Activated effector memory CD4-positive, alpha-beta T cell treated with Interleukin-2 at 50 U/mL for 16 hours (primary cell): ENCODE results near the gene STRADB.
A peak's percentile ranks its signal among the peaks of the same experiment; 100 is the strongest.
"Not testable (repeated sequence)": the region's sequence is repeated elsewhere in the genome, so short reads cannot be mapped to it uniquely, and the experiment has no call there.

Experiments used
- DNase-seq: peaks from one replicate; pipeline ENCODE4 v3.0.0-alpha.2; 2020

STRADB gene, protein sequence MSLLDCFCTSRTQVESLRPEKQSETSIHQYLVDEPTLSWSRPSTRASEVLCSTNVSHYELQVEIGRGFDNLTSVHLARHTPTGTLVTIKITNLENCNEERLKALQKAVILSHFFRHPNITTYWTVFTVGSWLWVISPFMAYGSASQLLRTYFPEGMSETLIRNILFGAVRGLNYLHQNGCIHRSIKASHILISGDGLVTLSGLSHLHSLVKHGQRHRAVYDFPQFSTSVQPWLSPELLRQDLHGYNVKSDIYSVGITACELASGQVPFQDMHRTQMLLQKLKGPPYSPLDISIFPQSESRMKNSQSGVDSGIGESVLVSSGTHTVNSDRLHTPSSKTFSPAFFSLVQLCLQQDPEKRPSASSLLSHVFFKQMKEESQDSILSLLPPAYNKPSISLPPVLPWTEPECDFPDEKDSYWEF

DNA sequence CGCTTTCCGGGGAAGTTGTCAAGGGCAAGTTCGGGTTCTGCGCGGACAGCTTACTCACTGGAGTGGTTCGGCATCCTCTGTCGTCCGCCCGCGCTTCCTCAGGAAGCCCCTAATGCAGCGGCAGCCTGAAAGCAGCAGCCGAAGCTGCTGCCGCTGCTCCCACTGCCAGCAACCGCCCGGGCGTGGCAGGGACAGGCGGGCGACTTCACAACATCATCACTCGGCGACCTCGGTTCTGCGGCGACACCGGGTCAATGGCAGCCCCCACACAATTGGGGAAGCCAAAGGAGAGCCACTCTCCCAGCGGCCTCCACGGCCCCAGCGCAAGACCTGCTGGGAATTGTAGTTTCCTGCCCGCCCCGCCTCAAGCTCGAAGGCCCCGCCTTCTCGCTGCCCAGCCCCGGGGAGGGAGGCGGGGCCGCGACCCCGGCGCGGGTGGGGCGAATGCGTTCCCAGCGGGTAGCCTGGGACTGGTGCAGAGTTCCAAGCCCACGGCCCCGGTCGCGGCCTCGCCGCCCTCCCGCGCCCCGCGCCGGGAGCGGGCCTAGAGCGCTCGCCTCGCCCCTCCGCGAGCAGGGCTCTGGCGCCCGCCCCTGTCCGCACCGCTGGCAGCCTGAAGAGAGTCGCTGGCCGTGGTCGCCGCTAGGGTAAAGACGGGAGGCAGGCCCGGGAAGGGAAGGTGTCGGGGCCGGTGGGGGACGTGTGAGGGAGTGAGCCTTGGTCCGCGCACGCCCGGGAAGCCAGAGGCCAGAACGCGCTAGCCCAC is at the start of gene STRADB, which contains the start of gene TRAK2:
Gene STRADB (plus strand): TSS at position 449 of the 766 bp plus-strand sequence. CDS start 3,101 bp downstream, outside the sequence.
Gene TRAK2 (minus strand): TSS at position 167 of the 766 bp plus-strand sequence. CDS start 30,951 bp downstream, outside the sequence.
- peak; percentile 93 for DNase-seq

DNA sequence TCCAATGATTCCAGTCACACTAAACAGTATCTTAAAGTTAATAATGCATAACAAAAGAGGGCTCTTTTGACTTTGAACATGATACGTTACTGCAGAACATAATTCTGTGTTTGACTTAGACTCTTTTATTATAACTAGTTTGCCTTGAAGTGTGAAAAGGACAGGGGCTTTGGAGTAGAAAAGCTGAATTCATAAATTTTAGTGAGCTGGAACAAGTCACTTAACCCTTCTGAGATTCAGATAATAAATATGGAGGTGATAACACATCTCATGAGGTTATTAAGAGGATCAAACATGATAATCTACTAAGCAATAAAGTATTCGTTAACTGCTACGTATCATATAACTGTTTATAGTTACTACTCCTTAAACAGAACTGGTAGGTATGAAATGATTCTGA is 49.7 kb upstream of the STRADB start:
- no peak for DNase-seq

DNA sequence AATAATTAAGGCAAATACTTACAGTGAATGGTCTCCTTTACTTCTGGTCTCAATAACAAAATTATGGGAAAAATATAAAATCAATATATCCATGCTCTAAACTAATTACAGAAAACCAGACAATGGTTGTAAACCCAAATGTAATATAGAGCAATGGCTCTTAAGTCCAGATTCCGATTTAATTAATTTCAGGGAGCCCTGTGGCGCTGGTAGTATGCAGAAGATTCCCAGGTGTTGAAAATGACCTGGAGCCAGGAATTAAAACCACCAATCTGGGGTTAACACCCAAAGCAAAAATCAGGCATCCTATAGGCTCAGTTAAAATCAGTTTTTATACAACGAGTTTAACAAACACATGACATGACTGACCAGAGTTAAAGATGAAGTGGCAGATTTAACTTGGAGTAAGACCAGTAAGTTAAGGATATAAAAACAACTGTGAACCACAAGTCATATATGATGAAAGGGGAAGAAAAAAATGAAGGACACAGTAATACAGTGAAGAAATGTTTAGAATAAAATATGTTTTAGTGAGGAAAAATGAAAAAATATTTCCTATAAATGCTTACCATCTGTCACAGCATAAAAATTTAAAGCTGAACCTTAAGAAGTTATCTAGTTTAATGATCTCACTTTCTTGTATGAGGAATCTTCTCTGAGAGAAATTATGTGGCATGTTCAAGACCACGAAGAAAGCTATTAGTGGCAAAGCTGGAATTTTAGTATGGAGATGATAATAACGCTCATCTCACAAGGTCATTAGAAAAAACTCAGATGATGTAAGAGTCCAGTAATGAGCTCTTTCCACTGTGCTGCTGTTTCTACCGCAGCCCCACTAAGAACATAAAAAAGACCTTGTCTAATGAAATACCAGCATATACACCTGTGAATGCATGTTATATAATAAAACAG is 48.6 kb upstream of the STRADB start:
- no peak for DNase-seq

DNA sequence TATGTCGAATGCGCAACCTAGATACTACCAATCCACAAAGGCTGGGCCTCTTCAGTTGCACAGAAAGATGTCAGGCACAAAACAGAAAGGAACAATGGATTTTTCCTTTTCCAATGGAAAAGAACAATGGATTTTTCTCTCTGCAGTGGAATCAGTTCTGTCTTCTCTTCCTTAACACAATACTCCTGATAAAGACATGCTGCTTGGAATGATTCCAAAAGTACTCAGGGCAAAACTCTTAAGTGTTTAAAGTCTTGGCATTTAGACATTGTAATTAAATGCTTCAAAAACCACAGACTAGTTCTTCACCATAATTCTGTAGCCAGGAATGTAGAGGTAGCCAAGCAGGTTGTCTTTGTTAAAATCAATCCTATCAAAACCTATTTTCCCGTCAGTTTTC is 47.7 kb upstream of the STRADB start:
- DNase-seq, result no peak

DNA sequence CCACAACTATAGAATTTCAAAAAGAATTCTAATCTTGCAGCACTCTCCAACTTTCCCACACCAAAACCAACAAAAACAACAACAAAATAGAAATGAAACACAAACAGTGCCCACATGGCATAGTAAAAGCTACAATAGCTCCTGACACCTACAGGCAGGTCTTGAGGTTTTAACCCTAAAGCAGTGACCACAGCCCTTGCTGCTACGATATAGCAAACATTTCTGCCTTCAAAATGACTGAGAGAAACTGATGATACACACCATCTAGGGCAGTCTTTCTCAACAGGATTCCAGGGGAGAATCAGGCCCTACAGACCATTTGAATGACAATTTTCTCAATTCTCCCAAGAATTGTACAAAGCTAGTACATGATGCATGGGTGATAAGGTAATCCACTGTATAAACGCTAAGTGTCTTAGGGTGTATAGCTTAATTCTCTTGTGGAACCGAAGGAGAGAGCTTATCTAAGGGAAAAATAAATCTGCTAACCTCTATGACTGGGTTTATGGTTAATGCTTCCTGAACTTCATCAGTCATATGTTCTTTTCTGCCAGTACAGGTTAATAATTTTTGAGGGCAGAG is 46.8 kb upstream of the STRADB start:
- DNase-seq, result no peak

DNA sequence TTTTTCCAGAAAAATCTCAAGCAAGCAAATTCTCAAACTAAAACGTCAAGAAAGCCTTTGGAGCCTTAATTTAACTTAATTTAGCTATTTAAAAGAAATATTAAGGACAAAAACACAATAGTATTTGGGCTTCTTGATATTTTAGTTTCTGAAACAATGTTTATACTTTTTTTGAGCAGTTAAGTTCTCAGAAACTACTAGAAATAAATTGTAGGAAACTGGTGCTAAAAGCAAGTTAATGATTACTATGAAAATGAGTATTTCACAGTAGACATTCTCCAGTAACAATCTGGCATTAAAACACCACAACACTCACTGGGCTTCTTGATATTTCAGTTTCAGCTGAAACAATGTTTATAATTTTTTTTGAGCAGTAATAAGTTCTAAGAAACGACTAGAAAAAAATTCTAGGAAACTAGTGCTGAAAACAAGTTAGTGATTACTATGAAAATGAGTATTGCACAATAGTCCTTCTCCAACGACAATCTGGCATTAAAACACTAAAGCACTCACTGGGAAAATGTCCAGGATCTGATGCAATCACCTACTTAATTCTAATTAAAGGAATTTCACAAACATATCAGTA is 45.4 kb upstream of the STRADB start:
- no peak for DNase-seq

DNA sequence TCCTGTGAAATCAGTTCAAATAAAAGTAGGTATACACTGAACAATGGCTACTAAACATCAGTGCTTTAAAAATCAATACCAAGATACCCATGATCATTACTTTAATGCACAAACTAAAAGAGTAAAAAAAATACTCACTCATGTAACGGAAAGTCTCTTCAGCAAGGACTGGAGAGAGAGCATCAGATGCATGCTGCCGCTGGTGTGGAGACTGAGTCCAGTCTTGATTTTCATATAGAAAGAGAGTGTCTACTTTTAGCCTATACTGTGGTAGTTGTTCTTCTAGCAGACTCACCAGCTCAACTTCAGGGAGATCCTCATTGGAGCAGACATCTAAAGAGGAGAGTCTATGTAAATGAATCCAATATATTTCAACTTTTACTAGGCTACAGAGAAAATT is 44.3 kb upstream of the STRADB start:
- no peak for DNase-seq

DNA sequence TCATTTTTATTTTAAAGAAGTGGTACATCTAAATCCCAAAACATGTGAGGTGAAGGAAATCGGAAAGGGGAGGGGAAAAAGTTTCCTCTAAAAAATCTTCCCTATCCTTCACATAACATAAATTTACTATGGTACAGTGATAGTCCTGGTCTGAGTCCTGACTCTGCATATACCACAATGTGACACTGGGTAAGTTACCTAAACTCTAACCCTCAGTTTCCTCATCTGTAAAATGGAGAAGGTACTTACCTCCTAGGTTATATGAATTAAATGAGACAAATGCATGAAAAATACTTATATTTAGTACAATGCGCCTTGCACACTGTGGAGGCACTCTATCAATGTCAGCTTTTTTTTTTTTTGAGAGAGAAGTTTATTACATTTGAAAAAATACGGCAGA is 42.6 kb upstream of the STRADB start:
- DNase-seq, result no peak

DNA sequence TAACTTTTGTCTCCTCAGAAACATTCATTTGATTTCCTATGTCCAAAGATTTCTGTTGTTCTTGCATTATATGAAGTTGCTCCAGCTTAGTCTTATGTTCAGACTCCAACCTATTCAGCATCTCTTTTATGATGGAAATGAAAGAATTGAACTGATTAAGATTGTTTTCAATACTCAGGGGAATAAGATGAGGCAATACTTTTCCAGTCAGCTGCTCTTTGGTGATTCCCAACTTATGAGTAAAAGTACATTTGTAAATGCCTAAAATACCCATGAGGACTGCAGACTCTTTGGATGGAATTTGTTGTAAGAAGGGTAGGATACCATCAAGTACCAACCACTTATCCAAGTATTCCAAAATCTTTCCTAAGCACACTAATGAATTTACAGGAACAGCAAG is 40.1 kb upstream of the STRADB start:
- DNase-seq, result no peak

DNA sequence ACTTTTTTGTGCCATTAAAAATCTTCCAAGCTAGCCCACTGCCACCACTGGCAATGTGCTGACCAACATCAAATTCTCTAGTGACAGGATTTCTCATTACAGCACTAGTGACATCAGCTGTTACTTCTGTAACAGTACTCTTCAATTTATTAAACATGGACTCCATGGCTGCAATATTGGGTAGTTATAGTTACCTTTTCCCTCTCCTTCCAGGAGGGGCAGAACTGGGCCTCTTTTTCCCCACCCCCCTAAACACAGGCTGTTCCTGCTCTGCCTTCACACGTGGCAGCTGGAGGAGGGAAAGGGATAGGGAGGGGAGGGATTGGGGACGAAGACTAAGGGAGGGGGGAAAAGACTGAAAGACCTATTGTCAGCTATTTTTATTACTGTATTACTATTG is 38.4 kb upstream of the STRADB start:
- no peak for DNase-seq

DNA sequence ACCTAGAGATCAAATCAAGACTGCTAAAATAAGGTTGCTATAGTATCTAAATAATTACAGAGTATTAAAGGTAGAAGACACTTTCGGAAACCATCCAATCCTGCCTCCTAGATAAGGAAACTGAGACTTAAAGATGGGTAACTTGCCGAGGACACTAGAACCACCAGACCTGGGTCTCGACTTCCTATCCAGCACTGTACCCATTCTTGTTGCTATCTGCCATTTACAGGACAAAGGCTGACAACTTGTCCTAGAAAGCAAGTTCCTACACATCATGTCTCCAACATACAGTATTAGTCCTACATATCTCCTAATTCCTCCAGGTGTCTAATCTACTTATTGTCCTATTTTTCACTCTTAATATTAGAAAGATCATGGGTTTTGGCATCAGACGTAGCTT is 38.0 kb upstream of the STRADB start:
- no peak for DNase-seq

DNA sequence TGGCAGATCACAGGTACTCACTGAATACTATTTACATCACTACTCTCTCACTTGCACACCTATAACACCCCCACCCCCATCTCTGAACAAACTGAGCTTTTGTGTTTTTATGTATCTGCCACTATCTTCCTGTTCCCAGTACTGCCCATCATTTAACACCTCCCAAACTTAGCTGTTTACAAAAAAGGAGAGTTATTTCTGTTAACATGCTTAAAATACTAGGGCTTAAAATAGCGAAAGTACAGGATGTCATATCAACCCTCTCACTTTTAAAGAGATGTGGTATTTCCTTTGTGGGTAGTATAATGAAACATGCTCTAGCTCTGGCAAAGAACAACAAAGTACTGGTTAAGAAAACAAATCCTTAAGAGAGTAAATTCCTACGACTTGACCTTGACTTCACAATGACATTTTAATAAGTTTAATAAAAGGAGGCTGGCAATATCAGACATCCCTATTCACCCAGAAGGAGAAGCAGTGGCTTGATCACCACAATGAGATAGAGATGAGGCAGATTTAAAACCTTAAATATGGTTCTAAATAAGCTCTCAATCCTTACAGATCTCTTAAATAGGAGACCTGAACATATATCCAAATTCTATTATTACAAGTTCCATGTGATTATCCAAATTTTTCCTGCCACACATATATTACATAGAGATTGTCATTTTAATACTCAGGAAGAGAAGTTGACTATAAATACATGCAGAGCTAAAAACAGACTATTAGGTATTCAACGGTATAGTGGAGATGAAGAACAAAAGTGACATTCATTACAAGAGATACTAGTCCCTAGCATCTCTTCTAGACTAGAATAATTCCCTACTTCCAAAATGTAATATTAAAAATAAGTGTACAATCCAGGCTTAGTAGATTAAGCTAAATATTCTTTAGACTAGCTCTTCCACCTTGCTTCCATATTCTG is 37.2 kb upstream of the STRADB start:
- DNase-seq, result no peak

DNA sequence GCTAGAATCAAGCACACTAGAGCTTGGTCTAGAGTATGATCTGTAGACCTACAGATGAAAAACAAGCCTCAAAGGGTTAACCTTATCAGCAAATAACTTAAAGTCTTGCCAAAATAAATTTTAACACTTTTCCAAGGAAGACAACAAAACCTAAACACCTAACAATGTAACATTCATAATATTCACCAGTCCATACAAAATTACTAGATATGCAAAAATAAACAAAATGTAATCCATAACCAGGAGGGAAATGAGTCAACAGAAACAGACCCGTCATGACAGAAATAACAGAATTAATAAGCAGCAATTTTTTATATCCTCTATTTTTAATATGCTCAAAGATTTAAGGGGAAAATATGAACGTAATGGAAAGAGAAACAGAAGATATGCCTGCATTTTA is 36.4 kb upstream of the STRADB start:
- DNase-seq, result no peak

DNA sequence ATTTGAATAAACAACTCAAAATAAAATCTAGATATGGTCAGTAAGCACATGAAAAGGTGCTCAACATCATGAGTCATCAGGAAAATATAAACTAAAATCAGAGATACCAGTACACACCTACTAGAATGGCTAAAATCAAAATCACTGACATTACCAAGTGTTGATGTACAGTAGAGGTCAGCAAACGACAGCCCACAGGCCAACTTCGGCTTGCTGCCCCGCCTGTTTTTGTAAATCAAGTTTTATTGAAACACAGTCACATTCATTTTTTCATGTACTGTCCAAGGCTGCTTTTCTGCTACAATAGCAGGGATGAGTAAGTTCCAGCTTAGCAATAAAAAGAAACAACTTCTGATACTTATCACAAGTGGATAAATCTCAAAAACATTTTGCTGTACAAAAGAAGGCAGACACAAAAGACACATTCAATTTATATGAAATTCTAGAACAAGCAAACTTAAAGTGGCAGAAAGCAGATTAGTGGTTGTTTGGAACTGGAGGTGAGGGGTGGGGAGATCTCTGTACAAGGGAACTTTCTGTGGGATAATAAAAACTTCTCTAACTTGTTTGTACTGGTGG is 32.4 kb upstream of the STRADB start:
- DNase-seq, result no peak

DNA sequence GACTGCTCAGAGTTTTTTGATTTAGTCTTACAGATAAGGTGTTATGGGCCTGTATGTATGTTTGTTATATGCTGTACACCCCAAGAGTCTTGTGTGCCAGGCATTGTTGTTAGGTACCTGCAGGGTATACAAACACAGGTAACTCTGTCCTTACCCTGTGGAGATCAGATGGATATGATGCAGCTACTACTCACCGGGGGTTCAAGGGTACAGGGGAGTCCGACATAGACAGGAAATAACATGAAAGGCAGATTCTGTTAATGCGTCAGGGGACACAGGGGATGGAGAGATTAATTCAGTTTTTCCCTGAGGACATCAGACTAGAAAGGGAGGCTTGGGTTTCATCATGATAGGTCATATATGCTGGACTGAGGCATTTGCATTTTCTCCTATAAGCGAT is 31.6 kb upstream of the STRADB start:
- no peak for DNase-seq

DNA sequence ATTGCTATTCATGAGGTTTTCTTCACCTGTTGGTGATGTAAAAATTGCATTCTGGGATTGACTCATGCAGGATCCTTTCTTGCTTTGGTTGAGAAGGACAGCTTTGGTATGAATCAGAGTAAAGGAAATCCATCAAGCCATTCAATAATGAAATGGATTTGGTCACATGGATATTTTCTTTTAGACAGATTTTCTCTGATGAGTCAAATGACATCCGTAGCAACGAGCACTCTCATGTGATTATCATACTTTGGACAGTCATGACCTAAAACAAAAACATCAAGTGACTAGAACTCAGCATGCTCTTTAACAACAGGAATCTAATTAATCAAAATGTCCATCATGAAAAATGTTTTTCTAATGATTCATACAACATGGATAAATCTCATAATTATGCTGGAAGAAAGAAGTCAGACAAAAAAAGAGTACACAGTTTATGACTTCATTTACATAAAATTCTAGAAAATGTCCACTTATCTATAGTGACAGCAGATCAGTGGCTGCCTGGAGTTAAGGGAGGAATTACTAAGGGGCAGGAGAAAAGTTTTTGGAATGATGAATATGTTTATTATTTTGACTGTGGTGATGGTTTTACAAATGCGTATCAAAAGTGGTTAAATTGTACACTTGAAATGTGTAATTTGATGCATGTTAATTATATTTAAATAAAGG is 31.0 kb upstream of the STRADB start:
- no peak for DNase-seq

DNA sequence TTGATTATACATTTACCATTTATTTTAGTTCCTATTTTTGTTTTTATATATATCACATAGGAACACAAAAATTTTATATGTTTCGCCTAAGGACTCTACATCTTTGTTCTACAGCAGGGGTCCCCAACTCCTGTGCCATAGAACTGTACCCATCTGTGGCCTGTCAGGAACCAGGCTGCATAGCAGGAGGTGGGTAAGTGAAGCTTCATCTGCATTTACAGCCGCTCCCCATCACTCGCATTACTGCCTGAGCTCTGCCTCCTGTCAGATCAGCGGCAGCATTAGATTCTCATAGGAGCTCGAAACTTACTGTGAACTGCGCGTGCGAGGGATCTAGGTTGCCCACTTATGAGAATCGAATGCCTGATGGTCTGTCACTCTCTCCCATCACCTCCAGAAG is 25.6 kb upstream of the STRADB start:
- no peak for DNase-seq

DNA sequence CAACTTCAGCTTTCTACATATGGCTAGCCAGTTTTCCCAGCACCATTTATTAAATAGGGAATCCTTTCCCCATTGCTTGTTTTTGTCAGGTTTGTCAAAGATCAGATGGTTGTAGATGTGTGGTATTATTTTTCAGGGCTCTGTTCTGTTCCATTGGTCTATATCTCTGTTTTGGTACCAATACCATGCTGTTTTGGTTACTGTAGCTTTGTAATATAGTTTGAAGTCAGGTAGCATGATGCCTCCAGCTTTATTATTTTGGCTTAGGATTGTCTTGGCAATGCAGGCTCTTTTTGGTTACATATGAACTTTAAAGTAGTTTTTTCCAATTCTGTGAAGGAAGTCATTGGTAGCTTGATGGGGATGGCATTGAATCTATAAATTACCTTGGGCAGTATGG is 23.2 kb upstream of the STRADB start:
- DNase-seq, result not testable (repeated sequence)

DNA sequence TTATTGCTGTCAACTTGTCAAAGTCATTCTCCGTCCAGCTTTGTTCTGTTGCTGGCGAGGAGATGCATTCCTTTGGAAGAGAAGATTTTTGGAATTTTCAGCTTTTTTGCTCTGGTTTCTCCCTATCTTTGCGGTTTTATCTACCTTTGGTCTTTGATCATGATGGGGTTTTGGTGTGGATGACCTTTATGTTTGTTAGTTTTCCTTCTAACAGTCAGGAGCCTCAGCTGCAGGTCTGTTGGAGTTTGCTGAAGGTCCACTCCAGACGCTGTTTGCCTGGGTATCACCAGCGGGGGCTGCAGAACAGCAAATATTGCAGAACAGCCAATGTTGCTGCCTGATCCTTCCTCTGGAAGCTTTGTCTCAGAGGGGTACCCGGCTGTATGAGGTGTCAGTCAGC is 21.7 kb upstream of the STRADB start:
- not testable (repeated sequence) for DNase-seq

DNA sequence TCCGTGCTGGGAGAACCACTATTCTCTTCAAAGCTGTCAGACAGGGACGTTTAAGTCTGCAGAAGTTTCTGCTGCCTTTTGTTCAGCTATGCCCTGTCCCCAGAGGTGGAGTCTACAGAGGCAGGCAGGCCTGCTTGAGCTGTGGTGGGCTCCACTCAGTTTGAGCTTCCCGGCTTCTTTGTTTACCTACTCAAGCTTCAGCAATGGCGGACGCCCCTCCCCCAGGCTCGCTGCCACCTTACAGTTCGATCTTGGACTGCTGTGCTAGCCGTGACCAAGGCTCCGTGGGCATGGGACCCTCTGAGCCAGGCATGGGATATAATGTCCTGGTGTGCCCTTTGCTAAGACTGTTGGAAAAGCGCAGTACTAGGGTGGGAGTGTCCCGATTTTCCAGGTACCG is 21.2 kb upstream of the STRADB start:
- not testable (repeated sequence) for DNase-seq
